BLaER1 treated with 17β-estradiol and CSF1 and Interleukin-3, amounts not matched to agents 10 nM and 100 nM (cell line): ENCODE measurements around the gene LRRC10B.

Experiments
- H3K27ac ChIP-seq, 11 experiments: shearing (Covaris generic); formaldehyde crosslinking; 2 replicates each; pipeline ENCODE4 v1.8.1; 2022
- H3K27me3 ChIP-seq, 11 experiments: shearing (Covaris generic); formaldehyde crosslinking; 2 replicates each; pipeline ENCODE4 v1.8.1; 2022
- H3K36me3 ChIP-seq, 11 experiments: shearing (Covaris generic); formaldehyde crosslinking; 2 replicates each; pipeline ENCODE4 v1.8.1; 2022
- H3K4me1 ChIP-seq, 10 experiments: shearing (Covaris generic); formaldehyde crosslinking; 2 replicates each; pipeline ENCODE4 v1.8.1; 2022
- H3K4me2 ChIP-seq, 11 experiments: shearing (Covaris generic); formaldehyde crosslinking; 2 replicates each; pipeline ENCODE4 v1.8.1; 2022
- H3K4me3 ChIP-seq, 10 experiments: shearing (Covaris generic); formaldehyde crosslinking; 2 replicates each; pipeline ENCODE4 v1.8.1; 2022
- H3K9ac ChIP-seq, 11 experiments: shearing (Covaris generic); formaldehyde crosslinking; 2 replicates each; pipeline ENCODE4 v1.8.1; 2022
- H3K9me3 ChIP-seq, 11 experiments: shearing (Covaris generic); formaldehyde crosslinking; replicated peaks in 1 of 11; 2 replicates each; pipeline ENCODE4 v1.8.1; 2022
- H4K20me1 ChIP-seq, 11 experiments: shearing (Covaris generic); formaldehyde crosslinking; 2 replicates each; pipeline ENCODE4 v1.8.1; 2022
- Cebpa-rat ChIP-seq, 11 experiments: shearing (Covaris generic); IDR thresholded peaks; 2 replicates each; pipeline ENCODE4 v1.8.1; 2022

Gene LRRC10B

GRCh38 chr11:61509043-61510029 lies 787 bp downstream of the LRRC10B start:
- H3K27me3 ChIP-seq: peaks cover 57 to 68% (median 60%) of the 10 kb centered on the region in 11 experiments
- H3K9me3 ChIP-seq: no peaks in the 10 kb centered on the region
- H3K4me2 ChIP-seq: peak overlapping the region; percentile 80 to 98 (median 91)
- no peak for TF ChIP-seq Cebpa-rat (IDR thresholded peaks at IDR 0.05)
- peak overlapping the region in 6 of 11 experiments; percentile 6 to 40 (median 18); a peak in 2 of 22 replicates for H3K27ac ChIP-seq
- no peaks in the 10 kb centered on the region for H3K36me3 ChIP-seq
- peak overlapping the region; percentile 40 to 68 (median 56); a peak in 19 of 20 replicates for H3K4me3 ChIP-seq
- peaks cover 0 to 63% (median 18%) of the 10 kb centered on the region in 11 experiments; a peak in 11 of 22 replicates for H4K20me1 ChIP-seq
- peaks cover 34 to 56% (median 52%) of the 10 kb centered on the region in 10 experiments for H3K4me1 ChIP-seq
- H3K9ac ChIP-seq: peak overlapping the region in 8 of 11 experiments; percentile 40 to 68 (median 50); a peak in 13 of 22 replicates

GRCh38 chr11:61510166-61510919 lies 1.8 kb downstream of the LRRC10B start:
- Histone ChIP-seq H3K4me2 (peak overlapping the region; percentile 7 to 98 (median 90); a peak in 20 of 22 replicates), H3K27ac (0 out of 22 replicates have a peak overlapping the region, but pooled peaks of 1 of the 11 experiments have one; percentile 13), H3K4me1 (peaks cover 34 to 60% (median 53%) of the 10 kb centered on the region in 10 experiments), H3K9me3 (no peaks in the 10 kb centered on the region), H3K27me3 (peaks cover 52 to 66% (median 55%) of the 10 kb centered on the region in 11 experiments), H3K36me3 (no peaks in the 10 kb centered on the region), H4K20me1 (peaks cover 0 to 64% (median 18%) of the 10 kb centered on the region in 11 experiments; a peak in 11 of 22 replicates), H3K4me3 (no peak overlapping the region; a peak in 1 of 20 replicates), H3K9ac (peak overlapping the region in 2 of 11 experiments; percentile 5 to 50; a peak in 3 of 22 replicates)
- TF ChIP-seq Cebpa-rat (IDR thresholded peaks at IDR 0.05): no peak

- H3K27me3 ChIP-seq: peaks cover 46 to 59% (median 48%) of the 10 kb centered on the region in 11 experiments
- peaks cover 34 to 61% (median 53%) of the 10 kb centered on the region in 10 experiments for H3K4me1 ChIP-seq
- H3K36me3 ChIP-seq: no peaks in the 10 kb centered on the region
- peak overlapping the region in 4 of 11 experiments; percentile 4 to 57 (median 16); a peak in 3 of 22 replicates for H3K9ac ChIP-seq
- no peaks in the 10 kb centered on the region for H3K9me3 ChIP-seq
- peak in 2 of 11 experiments; percentile 14 to 36; a peak in 1 of 22 replicates for TF ChIP-seq Cebpa-rat (IDR thresholded peaks at IDR 0.05)
- peak overlapping the region; percentile 7 to 98 (median 90); a peak in 20 of 22 replicates for H3K4me2 ChIP-seq
- H4K20me1 ChIP-seq: peaks cover 0 to 59% (median 18%) of the 10 kb centered on the region in 11 experiments; a peak in 11 of 22 replicates
- no peak overlapping the region for H3K4me3 ChIP-seq
- no peak overlapping the region for H3K27ac ChIP-seq
These were observed 2.4 kb downstream of the LRRC10B start for GRCh38 chr11:61510974-61511373.

- Histone ChIP-seq H3K27me3 (peaks cover 42 to 55% (median 44%) of the 10 kb centered on the region in 11 experiments), H3K4me3 (no peak overlapping the region), H4K20me1 (peaks cover 0 to 54% (median 18%) of the 10 kb centered on the region in 11 experiments; a peak in 11 of 22 replicates)
These were observed 2.8 kb downstream of the LRRC10B start for GRCh38 chr11:61511383-61511782.

GRCh38 chr11:61512435-61512834 lies 3.9 kb downstream of the LRRC10B start:
- H3K27me3 ChIP-seq: peaks cover 31 to 45% (median 34%) of the 10 kb centered on the region in 11 experiments
- H3K4me2 ChIP-seq: peak overlapping the region; percentile 63 to 97 (median 89)
- no peak overlapping the region for H3K27ac ChIP-seq
- no peak for TF ChIP-seq Cebpa-rat (IDR thresholded peaks at IDR 0.05)
- H3K9ac ChIP-seq: peak overlapping the region in 1 of 11 experiments; percentile 22; a peak in 1 of 22 replicates
- peaks cover 0 to 49% (median 16%) of the 10 kb centered on the region in 11 experiments; a peak in 11 of 22 replicates for H4K20me1 ChIP-seq
- H3K4me1 ChIP-seq: peaks cover 34 to 73% (median 63%) of the 10 kb centered on the region in 10 experiments
- no peak overlapping the region for H3K4me3 ChIP-seq
- no peaks in the 10 kb centered on the region for H3K9me3 ChIP-seq
- no peaks in the 10 kb centered on the region for H3K36me3 ChIP-seq

More at GRCh38 chr11:61511383-61511782, 2.8 kb downstream of the LRRC10B start:
- peak overlapping the region; percentile 32 to 98 (median 90); a peak in 21 of 22 replicates for H3K4me2 ChIP-seq
- no peak overlapping the region for H3K27ac ChIP-seq
- TF ChIP-seq Cebpa-rat (IDR thresholded peaks at IDR 0.05): no peak
- H3K4me1 ChIP-seq: peaks cover 34 to 65% (median 57%) of the 10 kb centered on the region in 10 experiments
- H3K9ac ChIP-seq: peak overlapping the region in 4 of 11 experiments; percentile 4 to 57 (median 16); a peak in 4 of 22 replicates
- no peaks in the 10 kb centered on the region for H3K9me3 ChIP-seq
- no peaks in the 10 kb centered on the region for H3K36me3 ChIP-seq

GRCh38 chr11:61513143-61513765 lies 4.7 kb downstream of the LRRC10B start:
- H4K20me1 ChIP-seq: peaks cover 0 to 41% (median 9%) of the 10 kb centered on the region in 11 experiments; a peak in 10 of 22 replicates
- no peak overlapping the region for H3K4me3 ChIP-seq
- no peaks in the 10 kb centered on the region for H3K9me3 ChIP-seq
- H3K4me1 ChIP-seq: peaks cover 30 to 67% (median 56%) of the 10 kb centered on the region in 10 experiments
- H3K27me3 ChIP-seq: peaks cover 23 to 37% (median 26%) of the 10 kb centered on the region in 11 experiments
- H3K36me3 ChIP-seq: no peaks in the 10 kb centered on the region
- TF ChIP-seq Cebpa-rat (IDR thresholded peaks at IDR 0.05): no peak
- no peak overlapping the region for H3K9ac ChIP-seq
- H3K27ac ChIP-seq: no peak overlapping the region
- peak overlapping the region; percentile 63 to 97 (median 89) for H3K4me2 ChIP-seq

GRCh38 chr11:61514050-61514917 lies 5.7 kb downstream of the LRRC10B start:
- no peaks in the 10 kb centered on the region for H3K36me3 ChIP-seq
- peak overlapping the region in 1 of 11 experiments; percentile 5; a peak in 1 of 22 replicates for H3K4me2 ChIP-seq
- peaks cover 13 to 26% (median 15%) of the 10 kb centered on the region in 11 experiments for H3K27me3 ChIP-seq
- peaks cover 0 to 38% (median 8%) of the 10 kb centered on the region in 11 experiments; a peak in 10 of 22 replicates for H4K20me1 ChIP-seq
- peak overlapping the region in 2 of 11 experiments; percentile 24 to 29; a peak in 2 of 22 replicates for H3K9ac ChIP-seq
- H3K4me3 ChIP-seq: no peak overlapping the region
- no peaks in the 10 kb centered on the region for H3K9me3 ChIP-seq
- peaks cover 28 to 61% (median 51%) of the 10 kb centered on the region in 10 experiments for H3K4me1 ChIP-seq
- no peak overlapping the region for H3K27ac ChIP-seq
- TF ChIP-seq Cebpa-rat (IDR thresholded peaks at IDR 0.05): no peak
